ENCODE measurements around the gene ZHX3. TPM values are rescaled to one million over a fixed set of nuclear protein-coding genes. Genes with fewer than 3 reads are reported as not detected.
A peak's percentile ranks its signal among the peaks of the same experiment; 100 is the strongest.

The ZHX3 gene
- total RNA-seq, 2 donors from 2014 or later, result 10.9 to 11.9 TPM

GRCh38 chr20:41308726-41309413 lies 8.7 kb downstream of the ZHX3 start:
- ATAC-seq (peak; percentile 42), DNase-seq (no peak)
- TF ChIP-seq CTCF (IDR thresholded peaks at IDR 0.05) (no peak), POLR2A (IDR thresholded peaks at IDR 0.05) (no peak)
- WGBS, 2 donors, result 28 to 36% methylated on average over 3 of the region's 3 CpGs
- Histone ChIP-seq H3K27me3 (no peaks in the 10 kb centered on the region), H3K4me1 (peaks cover 17% of the 10 kb centered on the region), H3K27ac (peak overlapping the region in 2 of 4 donors; percentile 35 to 60), H3K9me3 (no peaks in the 10 kb centered on the region), H3K4me3 (no peak overlapping the region), H3K36me3 (replicated peaks in 1 of 2; ENCODE audit: insufficient read depth in 1 of 2, low read depth in 2 of 2) (no peaks in the 10 kb centered on the region)
- intact Hi-C loops (cut with DNase I), result no loop called here

DNA sequence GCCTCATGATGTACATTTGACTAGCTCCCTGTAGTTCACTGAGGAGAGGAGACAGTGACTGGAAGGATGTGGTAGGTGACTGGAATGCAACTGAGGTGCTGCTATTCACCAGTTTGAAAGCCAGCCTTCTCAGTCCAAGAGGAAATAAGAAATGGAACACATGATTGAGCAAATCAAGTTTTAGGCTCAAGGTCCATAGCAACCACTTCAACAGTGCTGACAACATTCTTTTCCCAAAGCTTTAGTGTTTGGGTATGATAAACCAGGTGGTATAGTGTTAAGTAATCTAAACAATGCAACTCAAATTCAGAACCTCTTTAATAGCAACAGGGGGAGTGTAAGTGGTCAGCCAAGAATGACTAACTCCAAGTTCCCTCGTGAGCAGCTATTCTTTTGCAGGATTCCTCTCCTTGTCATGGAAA lies 9.2 kb downstream of the ZHX3 start:
- peak; percentile 74 for ATAC-seq
- WGBS, 2 donors, result 15 to 28% methylated on average over 1 of the region's 1 CpG
- TF ChIP-seq POLR2A (IDR thresholded peaks at IDR 0.05) (no peak), CTCF (IDR thresholded peaks at IDR 0.05) (no peak)

DNA sequence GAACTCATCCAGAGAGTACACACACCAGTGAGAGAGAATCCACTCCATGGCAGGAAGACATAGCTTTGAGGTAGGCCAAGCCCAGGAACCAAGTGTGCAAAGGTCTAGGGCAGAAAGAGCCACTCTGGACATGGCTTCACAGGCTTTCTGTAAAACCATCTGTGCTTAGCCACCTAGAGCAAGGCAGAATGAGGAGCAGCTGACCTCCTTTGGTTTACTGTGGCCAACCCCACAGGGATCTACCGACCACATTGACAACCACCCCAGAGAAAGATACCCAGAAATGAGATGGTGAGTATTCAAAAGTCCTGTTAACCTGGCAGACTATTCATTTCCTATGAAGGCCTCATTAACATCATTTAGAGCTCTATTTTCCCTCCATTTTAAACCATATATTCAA lies 10.5 kb downstream of the ZHX3 start:
- TF ChIP-seq CTCF (IDR thresholded peaks at IDR 0.05), result no peak
- TF ChIP-seq POLR2A (IDR thresholded peaks at IDR 0.05), result no peak
- ATAC-seq (no peak), DNase-seq (no peak)
- Histone ChIP-seq H3K9me3 (no peaks in the 10 kb centered on the region), H3K36me3 (replicated peaks in 1 of 2; ENCODE audit: insufficient read depth in 1 of 2, low read depth in 2 of 2) (no peaks in the 10 kb centered on the region), H3K4me1 (peaks cover 17% of the 10 kb centered on the region), H3K27ac (no peak overlapping the region), H3K4me3 (no peak overlapping the region), H3K27me3 (no peaks in the 10 kb centered on the region)
- intact Hi-C loops (cut with DNase I), result no loop called here
- WGBS, 2 donors, result 100% methylated on average over 1 of the region's 1 CpG

More for the DNA sequence above, 9.2 kb downstream of the ZHX3 start:
- H3K27me3 ChIP-seq, result no peaks in the 10 kb centered on the region
- DNase-seq, result no peak
- peak overlapping the region in 2 of 4 donors; percentile 35 to 60 for H3K27ac ChIP-seq
- intact Hi-C loops (cut with DNase I), result no loop called here
- no peak overlapping the region for H3K4me3 ChIP-seq
- no peaks in the 10 kb centered on the region for H3K36me3 ChIP-seq (replicated peaks in 1 of 2; ENCODE audit: insufficient read depth in 1 of 2, low read depth in 2 of 2)
- peaks cover 17% of the 10 kb centered on the region for H3K4me1 ChIP-seq
- H3K9me3 ChIP-seq, result no peaks in the 10 kb centered on the region

DNA sequence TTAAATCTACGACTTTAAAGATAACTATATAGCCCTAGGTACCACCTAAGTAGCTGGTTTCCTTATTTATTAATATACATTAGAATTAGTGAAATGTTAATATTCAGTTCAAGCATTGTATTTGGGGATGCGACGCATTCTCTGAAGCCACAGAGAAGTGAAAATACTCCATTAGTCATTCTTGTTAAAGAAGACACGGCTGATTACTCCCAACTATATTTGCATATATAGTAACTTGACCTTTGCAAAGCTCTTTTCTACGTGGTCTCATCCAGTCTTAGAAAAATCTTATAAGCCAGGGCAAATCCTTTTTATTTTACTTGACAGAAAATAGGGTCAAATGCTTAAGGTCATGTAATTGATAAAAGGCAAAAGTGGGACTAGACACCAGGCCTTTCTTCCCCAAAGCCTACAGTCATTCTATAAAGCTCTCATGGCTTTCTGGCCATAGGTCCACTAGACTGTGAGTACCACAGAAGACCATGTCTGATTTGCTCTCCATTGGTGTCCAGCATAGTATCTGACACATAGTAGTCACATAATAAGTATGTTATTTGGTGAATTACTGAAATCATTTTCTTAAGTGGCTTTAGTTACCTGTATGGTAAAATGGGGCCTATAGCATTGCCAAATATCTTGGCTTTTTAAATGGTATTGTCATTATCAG lies 11.3 kb downstream of the ZHX3 start:
- no peak overlapping the region for H3K27ac ChIP-seq
- TF ChIP-seq CTCF (IDR thresholded peaks at IDR 0.05) (no peak), POLR2A (IDR thresholded peaks at IDR 0.05) (no peak)
- no peaks in the 10 kb centered on the region for H3K9me3 ChIP-seq
- no peaks in the 10 kb centered on the region for H3K27me3 ChIP-seq
- DNase-seq (no peak), ATAC-seq (no peak)
- H3K36me3 ChIP-seq (replicated peaks in 1 of 2; ENCODE audit: insufficient read depth in 1 of 2, low read depth in 2 of 2), result no peaks in the 10 kb centered on the region
- intact Hi-C loops (cut with DNase I), result no loop called here
- no peak overlapping the region for H3K4me3 ChIP-seq
- H3K4me1 ChIP-seq, result peaks cover 17% of the 10 kb centered on the region
- 88 to 94% methylated on average over 5 of the region's 5 CpGs for WGBS, 2 donors
